NCI-H1436 treated with DMSO at 0.1 percent for 48 hours (cell line): ENCODE measurements around the gene NGFR.

Experiments used
- DNase-seq: peaks from one replicate; lab custom pipeline; 2025; lab: John Stamatoyannopoulos, UW

The NGFR gene, protein sequence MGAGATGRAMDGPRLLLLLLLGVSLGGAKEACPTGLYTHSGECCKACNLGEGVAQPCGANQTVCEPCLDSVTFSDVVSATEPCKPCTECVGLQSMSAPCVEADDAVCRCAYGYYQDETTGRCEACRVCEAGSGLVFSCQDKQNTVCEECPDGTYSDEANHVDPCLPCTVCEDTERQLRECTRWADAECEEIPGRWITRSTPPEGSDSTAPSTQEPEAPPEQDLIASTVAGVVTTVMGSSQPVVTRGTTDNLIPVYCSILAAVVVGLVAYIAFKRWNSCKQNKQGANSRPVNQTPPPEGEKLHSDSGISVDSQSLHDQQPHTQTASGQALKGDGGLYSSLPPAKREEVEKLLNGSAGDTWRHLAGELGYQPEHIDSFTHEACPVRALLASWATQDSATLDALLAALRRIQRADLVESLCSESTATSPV

GRCh38 chr17:49494986-49495841, at the start of gene NGFR:
NGFR (plus strand) TSS chr17:49495293; CDS start chr17:49495418, 125 bp downstream.
- peak; percentile 24 for DNase-seq

GRCh38 chr17:49445591-49445990, 49.5 kb upstream of the NGFR start:
- DNase-seq: no peak

DNA sequence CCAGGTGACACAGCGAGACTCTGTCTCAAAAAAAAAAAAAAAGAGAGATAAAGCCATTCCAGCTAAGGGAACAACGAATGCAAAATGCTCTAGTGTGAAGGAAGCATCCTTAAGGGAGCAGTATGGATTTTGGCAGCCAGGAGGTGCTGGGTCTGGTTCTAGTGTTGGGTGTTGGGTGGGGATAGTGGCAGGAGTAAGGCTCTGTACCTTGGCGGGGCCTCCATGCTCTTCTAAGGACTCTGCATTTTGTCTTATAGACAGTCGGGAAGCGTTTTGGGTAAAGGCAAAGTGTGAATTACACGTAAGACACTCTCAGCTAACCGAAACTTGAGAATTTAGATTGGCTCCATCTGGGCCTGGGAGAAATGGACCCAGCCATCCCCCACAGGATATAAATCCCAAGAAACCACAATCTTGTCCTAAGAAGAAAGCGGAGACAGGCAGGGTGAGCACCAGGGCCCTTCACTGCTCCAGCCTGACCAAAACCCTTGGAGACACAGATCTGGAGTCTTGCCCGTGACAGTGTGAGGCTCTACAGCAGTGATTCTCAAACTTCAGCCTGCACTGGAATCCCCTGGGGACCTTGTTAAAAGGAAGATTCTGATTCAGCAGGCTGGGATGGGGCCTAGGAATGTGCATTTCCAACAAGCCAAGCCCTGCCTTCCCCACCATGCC, 47.3 kb upstream of the NGFR start:
- DNase-seq: no peak

GRCh38 chr17:49450181-49450580, 44.9 kb upstream of the NGFR start:
- DNase-seq: no peak

GRCh38 chr17:49450735-49451134, 44.4 kb upstream of the NGFR start:
- no peak for DNase-seq

DNA sequence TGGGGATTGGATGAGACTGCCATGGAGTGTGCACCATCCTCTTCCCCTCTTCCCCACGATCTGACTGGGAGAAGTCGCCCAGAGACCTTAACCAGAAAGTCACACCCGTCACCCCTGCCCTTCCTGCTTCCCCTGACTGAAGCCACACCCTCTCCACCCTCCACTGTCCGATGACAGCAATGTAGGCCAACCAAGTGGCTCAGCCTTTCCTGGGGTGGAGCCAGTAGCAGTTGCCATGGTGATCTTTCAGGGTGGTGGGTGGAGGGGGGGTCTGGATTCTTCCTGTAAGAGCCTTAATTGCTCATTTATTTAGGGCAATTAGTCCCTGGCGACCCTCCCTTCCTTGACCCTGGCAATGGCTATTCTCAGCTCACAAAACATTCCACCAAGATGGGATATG, 42.9 kb upstream of the NGFR start:
- no peak for DNase-seq

DNA sequence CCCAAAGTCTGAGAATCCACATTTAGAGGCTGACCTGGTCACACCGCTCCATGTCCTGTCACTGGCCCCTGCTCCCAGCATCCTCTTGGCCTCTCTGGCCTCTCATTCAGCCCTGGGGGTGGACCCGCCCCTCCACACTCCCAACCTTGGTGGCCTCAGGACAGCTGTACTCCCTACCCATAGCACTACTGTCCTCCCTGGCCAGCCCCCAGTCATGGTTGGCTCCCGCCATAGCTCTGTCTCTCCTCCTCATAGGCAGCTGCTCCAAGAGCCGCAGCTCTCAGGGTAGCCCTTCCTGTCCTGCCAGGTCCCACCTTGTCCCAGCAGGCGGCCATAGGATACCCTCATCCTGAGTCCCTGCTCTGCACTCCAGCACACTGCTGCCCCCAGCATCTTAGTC, 42.4 kb upstream of the NGFR start:
- DNase-seq: no peak

DNA sequence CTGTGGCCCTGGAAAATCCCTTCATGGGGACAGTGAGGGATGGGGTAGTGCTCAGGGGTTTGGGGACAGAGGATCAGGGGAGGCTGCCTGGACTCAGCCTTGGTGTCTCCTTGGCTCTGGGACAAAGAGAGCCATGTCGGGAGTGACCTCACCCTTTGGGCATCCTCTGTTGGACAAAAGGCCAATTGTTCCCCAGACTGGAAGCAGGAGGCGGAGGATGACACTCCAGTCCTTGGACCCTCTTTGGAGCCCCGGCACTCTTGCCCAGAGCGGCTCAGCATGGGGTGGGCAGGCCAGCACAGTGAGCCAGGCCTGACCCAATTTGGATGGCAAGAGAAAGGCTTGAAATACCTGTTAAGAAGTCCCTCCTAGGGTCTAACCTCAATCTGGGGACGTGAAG, 41.0 kb upstream of the NGFR start:
- no peak for DNase-seq

DNA sequence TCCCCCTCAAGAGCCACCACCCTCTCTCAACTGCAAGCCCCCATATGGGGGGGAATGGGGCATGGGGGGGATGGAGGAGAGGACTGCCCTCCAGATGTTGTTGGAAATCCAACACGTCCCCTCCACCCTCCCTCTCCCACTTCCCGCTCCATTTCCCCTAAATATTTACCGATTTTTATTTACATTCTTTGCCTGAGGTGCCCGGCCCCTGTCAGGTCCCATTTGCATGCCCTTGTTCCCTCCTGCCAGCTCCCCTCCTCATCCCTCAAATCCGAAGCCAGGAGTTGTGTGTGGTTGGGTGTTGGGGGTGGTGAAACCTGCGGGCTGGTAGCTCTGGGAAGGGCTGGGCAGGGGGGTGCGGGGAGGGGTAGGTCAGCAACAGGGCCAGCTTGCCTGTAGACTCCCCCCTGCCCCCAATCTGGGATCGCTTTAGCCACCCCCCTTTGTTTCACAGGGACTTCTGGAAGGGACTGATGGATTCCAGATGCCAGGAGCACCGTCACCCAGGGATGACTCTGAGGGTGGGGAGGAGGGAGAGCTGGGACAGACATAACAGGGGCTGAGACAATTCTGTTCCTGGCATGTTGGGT, 39.7 kb upstream of the NGFR start:
- no peak for DNase-seq

DNA sequence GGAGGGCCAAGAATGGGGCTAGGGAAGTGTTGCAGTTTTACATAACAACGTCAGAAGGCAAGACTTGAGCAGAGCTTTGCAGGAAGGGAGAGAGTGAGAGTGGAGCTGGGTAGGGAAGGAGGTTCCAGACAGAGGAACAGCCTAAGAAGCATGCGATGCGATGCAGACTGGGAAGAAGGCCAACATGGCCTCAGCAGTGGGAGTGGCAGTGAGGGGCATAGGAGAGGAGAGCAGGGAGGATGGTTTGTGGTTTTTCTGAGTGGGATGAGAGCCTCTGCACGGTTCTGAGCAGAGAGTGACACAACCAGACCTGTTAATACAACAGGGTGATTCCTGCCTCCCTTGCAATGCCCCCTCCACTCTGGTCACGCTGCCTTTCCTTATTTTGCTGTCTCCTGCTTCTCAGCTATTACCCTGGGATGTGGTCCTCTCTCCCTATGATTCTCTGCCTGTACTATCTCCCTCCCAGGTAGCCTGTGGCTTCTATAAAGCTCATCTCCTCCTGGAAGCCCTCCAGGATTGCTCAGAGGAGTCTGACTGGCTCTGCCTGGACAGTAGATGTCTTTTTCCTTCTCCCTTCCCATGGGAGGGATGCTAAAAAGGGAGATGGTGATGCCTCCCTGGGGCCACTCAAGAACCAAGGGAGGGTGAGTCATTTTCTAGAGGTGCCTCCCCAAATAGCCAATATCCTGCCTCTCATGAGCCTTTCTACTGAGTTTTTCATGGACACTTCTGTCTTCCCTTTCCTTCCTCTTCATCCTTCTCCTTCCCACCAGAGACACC, 38.7 kb upstream of the NGFR start:
- DNase-seq: no peak

GRCh38 chr17:49457564-49458535, 37.2 kb upstream of the NGFR start:
- DNase-seq: no peak

DNA sequence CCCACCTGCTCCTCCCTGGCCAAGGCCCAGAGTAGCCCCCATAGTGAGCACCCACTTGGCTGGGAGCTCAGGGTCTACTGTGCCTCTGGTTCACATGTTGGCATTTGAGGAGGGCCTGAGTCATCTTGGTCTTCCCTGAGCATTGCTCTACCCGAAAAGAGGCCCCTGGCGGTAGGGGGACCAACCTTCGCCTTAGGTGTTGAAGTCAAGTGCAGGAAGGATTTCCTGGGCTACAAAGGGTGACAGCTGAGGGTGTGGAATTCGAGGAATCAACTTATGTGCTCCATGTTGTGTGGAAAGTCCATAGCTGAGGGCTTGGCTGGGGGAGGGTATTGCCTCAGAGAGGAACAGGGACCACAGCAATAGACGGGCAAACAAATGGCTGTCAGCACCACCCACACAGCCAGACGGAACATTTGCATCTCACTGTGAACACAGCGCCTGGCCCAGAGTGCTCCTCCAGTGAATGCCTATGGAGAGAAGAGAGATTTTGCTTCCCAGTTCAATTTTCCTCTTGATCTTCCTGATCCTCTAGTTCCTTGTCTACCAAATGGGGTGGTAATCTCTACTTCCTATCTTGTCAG, 35.6 kb upstream of the NGFR start:
- DNase-seq: no peak

DNA sequence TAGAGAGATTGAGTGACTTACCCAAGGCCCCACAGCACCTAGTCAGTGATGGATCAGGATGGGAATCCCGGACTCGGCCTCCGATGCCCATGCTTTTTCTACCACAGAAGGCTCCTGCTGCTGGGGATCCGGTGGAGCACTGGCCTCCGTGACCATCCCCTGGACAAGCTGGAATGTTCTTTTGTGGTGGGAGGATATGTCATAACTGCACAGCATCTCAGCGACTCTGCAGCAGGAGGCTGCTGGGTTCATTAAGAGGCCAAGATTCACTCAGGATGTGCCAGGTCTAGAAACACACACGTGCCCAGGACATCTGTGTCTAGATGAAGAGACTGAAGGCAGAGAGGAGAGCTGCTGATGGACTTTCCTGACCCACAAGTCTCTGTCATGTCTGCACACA, 34.7 kb upstream of the NGFR start:
- DNase-seq: no peak

DNA sequence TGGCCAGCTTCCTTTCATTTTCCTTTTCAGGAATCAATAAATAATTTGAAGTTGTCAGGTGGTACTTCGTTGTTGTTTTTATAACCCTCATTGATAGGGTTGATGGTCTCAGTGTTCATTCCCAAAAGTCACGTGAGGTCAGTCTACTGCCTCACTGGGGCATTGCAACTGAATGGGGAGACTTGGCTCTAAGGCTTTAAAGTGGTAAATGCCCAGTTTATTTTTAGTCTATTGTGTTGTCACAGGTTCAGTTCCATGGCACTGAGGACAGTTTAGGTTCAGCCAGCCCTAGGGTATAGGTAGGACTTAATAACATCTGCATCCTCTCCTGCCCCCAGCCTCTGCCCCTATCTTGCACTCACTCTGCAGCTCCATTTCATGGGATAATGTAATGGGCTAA, 33.5 kb upstream of the NGFR start:
- no peak for DNase-seq

DNA sequence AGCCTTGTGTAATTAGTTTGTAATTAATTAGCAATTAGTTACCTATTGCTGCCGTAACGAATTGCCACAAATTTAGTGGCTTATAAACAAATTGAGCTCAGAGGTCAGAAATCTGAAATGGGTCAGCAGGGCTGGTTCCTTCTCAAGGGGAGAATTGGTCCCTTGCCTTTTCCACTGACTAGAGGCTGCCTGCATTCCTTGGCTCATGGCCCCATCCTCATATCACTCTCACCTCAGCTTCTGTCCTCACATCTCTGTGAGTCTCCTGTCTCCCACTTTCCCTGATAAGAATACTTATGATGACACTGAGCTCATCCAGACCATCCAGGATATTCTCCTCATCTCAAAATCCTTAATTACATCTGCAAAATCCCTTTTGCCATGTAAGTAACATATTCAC, 31.0 kb upstream of the NGFR start:
- no peak for DNase-seq

- DNase-seq: no peak
Observed at GRCh38 chr17:49465331-49465903, 29.7 kb upstream of the NGFR start.

- no peak for DNase-seq
Observed at GRCh38 chr17:49466436-49466835, 28.7 kb upstream of the NGFR start.

DNA sequence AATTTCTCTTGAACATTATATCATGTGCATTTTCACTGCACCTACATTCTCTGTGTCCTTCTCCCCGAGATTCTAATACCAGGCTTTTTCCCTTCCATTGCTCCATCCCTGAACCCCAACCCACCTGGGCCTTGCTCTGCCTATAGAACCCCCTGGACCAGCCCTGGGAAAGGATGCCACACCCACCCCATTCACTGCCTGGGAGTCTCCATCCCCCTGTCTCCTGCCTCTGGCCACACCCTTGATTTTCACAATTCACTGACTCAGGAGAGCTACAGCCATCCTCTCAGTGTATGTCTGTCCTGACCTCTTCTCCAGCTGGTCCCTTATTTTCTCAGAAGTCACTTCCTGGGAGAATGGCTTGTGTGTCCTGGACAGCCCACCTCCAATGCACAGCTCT, 27.9 kb upstream of the NGFR start:
- DNase-seq: no peak

DNA sequence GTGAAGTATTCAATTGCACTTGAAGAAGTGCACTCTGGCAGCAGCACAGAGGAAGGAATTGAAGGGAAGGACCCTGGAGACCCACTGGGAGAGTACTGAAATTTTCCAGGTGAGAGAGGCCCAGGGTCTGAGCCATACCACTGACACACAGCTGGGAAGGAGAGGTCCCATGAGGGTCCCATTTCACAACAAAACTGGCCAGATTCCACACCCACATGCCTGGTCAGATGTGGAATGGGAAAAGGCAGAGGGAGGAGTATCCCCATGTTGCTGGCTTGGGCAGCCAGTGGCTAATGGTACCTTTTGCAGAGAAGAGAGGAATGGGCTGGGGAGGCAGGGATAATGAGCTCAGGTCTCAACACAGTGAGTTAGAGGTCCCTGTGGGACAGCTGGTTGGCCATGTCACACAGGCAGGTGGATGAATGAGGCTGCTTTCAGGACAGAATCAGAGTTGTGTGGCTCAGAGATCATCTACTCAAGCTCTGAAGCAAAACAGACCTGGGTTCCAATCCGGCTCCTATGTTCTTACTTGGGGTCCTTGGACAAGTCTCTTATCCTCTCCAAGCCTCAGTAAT, 26.2 kb upstream of the NGFR start:
- no peak for DNase-seq
